NCI-H446 treated with DMSO at 0.1 percent for 48 hours (cell line): ENCODE results near the gene DHFR.

Experiments
- DNase-seq: peaks from one replicate; lab custom pipeline; 2025; lab: John Stamatoyannopoulos, UW

DHFR gene

GRCh38 chr5:80655231-80655774 is 520 bp upstream of the DHFR start:
- DNase-seq, result no peak

GRCh38 chr5:80654054-80654390 is 761 bp downstream of the DHFR start:
- DNase-seq, result no peak

GRCh38 chr5:80653502-80653901 is 1.3 kb downstream of the DHFR start:
- no peak for DNase-seq

GRCh38 chr5:80646926-80647325 is 7.9 kb downstream of the DHFR start:
- no peak for DNase-seq

GRCh38 chr5:80644900-80645299 is 9.9 kb downstream of the DHFR start:
- DNase-seq, result no peak

- DNase-seq, result no peak
Measured at GRCh38 chr5:80641353-80641752, 13.4 kb downstream of the DHFR start.

- DNase-seq, result no peak
Measured at GRCh38 chr5:80634193-80634592, 20.6 kb downstream of the DHFR start.

GRCh38 chr5:80632700-80633099 is 22.1 kb downstream of the DHFR start:
- DNase-seq, result no peak

- DNase-seq, result no peak
Measured at GRCh38 chr5:80631278-80632259, 23.2 kb downstream of the DHFR start.

- no peak for DNase-seq
Measured at GRCh38 chr5:80629281-80629680, 25.5 kb downstream of the DHFR start.

- no peak for DNase-seq
Measured at GRCh38 chr5:80625230-80625629, 29.6 kb downstream of the DHFR start.

GRCh38 chr5:80623999-80624398 is 30.8 kb downstream of the DHFR start:
- DNase-seq, result no peak

- DNase-seq, result no peak
Measured at GRCh38 chr5:80622756-80623155, 32.0 kb downstream of the DHFR start.

GRCh38 chr5:80620211-80620610 is 34.6 kb downstream of the DHFR start:
- no peak for DNase-seq

GRCh38 chr5:80619086-80619485 is 35.7 kb downstream of the DHFR start:
- DNase-seq, result no peak

GRCh38 chr5:80618438-80618837 is 36.3 kb downstream of the DHFR start:
- no peak for DNase-seq

- no peak for DNase-seq
Measured at GRCh38 chr5:80615266-80615914, 39.4 kb downstream of the DHFR start.

- no peak for DNase-seq
Measured at GRCh38 chr5:80609692-80610091, 45.1 kb downstream of the DHFR start.

- no peak for DNase-seq
Measured at GRCh38 chr5:80608731-80609130, 46.1 kb downstream of the DHFR start.

- DNase-seq, result no peak
Measured at GRCh38 chr5:80607832-80608231, 47.0 kb downstream of the DHFR start.

- DNase-seq, result no peak
Measured at GRCh38 chr5:80607343-80607742, 47.4 kb downstream of the DHFR start.

GRCh38 chr5:80600943-80601693 is 53.7 kb downstream of the DHFR start:
- DNase-seq, result no peak
